ENCODE data around the gene ABCD1. TPM values are rescaled to one million over a fixed set of nuclear protein-coding genes. Genes with fewer than 3 reads are reported as not detected.

Gene ABCD1
- total and polyA plus RNA-seq, 2 experiments from 2014 or later = 10.5 to 14.2 TPM

GRCh38 chrX:153769158-153769864 is 44.7 kb downstream of the ABCD1 start:
- WGBS (ENCODE audit: low lambda C conversion rate, missing lambda C conversion rate) = 88% methylated on average over 23 of the region's 23 CpGs
- no peak for DNase-seq (ENCODE audit: low spot score)
- H4K20me1 ChIP-seq (ENCODE audit: insufficient read depth, poor library complexity, severe bottlenecking) = no peaks in the 10 kb centered on the region
- H2AFZ ChIP-seq = no peak overlapping the region
- no peak overlapping the region for H3K4me3 ChIP-seq
- H3K27me3 ChIP-seq = no peaks in the 10 kb centered on the region
- no peaks in the 10 kb centered on the region for H3K9me3 ChIP-seq (ENCODE audit: low read depth)
- no peaks in the 10 kb centered on the region for H3K36me3 ChIP-seq (replicated peaks; ENCODE audit: insufficient read depth, low read depth)
- H3K9me2 ChIP-seq (replicated peaks; ENCODE audit: insufficient read depth) = no peaks in the 10 kb centered on the region
- H3K27ac ChIP-seq = no peak overlapping the region
- H3K4me1 ChIP-seq (ENCODE audit: insufficient read depth) = peaks cover 5% of the 10 kb centered on the region
- no peak overlapping the region for H3K4me2 ChIP-seq
- H3K79me2 ChIP-seq = no peaks in the 10 kb centered on the region
- no peak for TF ChIP-seq CTCF (IDR thresholded peaks at IDR 0.05; ENCODE audit: poor library complexity)
- TF ChIP-seq EZH2phosphoT487 (IDR thresholded peaks at IDR 0.05; ENCODE audit: low read depth, severe bottlenecking, unreplicated experiment) = no peak
- no peak for TF ChIP-seq EZH2 (IDR thresholded peaks at IDR 0.05; ENCODE audit: borderline replicate concordance)

- Histone ChIP-seq H3K27me3 (no peaks in the 10 kb centered on the region), H3K27ac (no peak overlapping the region), H4K20me1 (ENCODE audit: insufficient read depth, poor library complexity, severe bottlenecking) (no peaks in the 10 kb centered on the region), H3K9me2 (replicated peaks; ENCODE audit: insufficient read depth) (no peaks in the 10 kb centered on the region), H2AFZ (no peak overlapping the region), H3K4me3 (no peak overlapping the region), H3K36me3 (replicated peaks; ENCODE audit: insufficient read depth, low read depth) (no peaks in the 10 kb centered on the region), H3K79me2 (no peaks in the 10 kb centered on the region), H3K4me1 (ENCODE audit: insufficient read depth) (peaks cover 5% of the 10 kb centered on the region), H3K9me3 (ENCODE audit: low read depth) (no peaks in the 10 kb centered on the region), H3K4me2 (no peak overlapping the region)
- TF ChIP-seq EZH2phosphoT487 (IDR thresholded peaks at IDR 0.05; ENCODE audit: low read depth, severe bottlenecking, unreplicated experiment) = no peak
- no peak for DNase-seq (ENCODE audit: low spot score)
- WGBS (ENCODE audit: low lambda C conversion rate, missing lambda C conversion rate) = 88% methylated on average over 25 of the region's 25 CpGs
Observed at GRCh38 chrX:153769865-153770600, 45.4 kb downstream of the ABCD1 start.

- 89% methylated on average over 18 of the region's 18 CpGs for WGBS (ENCODE audit: low lambda C conversion rate, missing lambda C conversion rate)
- no peaks in the 10 kb centered on the region for H3K36me3 ChIP-seq (replicated peaks; ENCODE audit: insufficient read depth, low read depth)
- H3K9me3 ChIP-seq (ENCODE audit: low read depth) = no peaks in the 10 kb centered on the region
- H2AFZ ChIP-seq = no peak overlapping the region
- no peak overlapping the region for H3K4me3 ChIP-seq
- no peaks in the 10 kb centered on the region for H3K27me3 ChIP-seq
- peaks cover 4% of the 10 kb centered on the region for H3K4me1 ChIP-seq (ENCODE audit: insufficient read depth)
- no peaks in the 10 kb centered on the region for H4K20me1 ChIP-seq (ENCODE audit: insufficient read depth, poor library complexity, severe bottlenecking)
- TF ChIP-seq EZH2 (IDR thresholded peaks at IDR 0.05; ENCODE audit: borderline replicate concordance) (no peak), CTCF (IDR thresholded peaks at IDR 0.05; ENCODE audit: poor library complexity) (no peak), EZH2phosphoT487 (IDR thresholded peaks at IDR 0.05; ENCODE audit: low read depth, severe bottlenecking, unreplicated experiment) (no peak)
- no peak for DNase-seq (ENCODE audit: low spot score)
- H3K9me2 ChIP-seq (replicated peaks; ENCODE audit: insufficient read depth) = no peaks in the 10 kb centered on the region
- no peak overlapping the region for H3K27ac ChIP-seq
- H3K4me2 ChIP-seq = no peak overlapping the region
- no peaks in the 10 kb centered on the region for H3K79me2 ChIP-seq
Observed at GRCh38 chrX:153770601-153771414, 46.2 kb downstream of the ABCD1 start.

Measured in hepatocyte (in vitro differentiated cells).